Measurements from ENCODE around the gene PMAIP1. TPM values are rescaled to one million over a fixed set of nuclear protein-coding genes. Genes with fewer than 3 reads are reported as not detected.
"Not testable (repeated sequence)": the region's sequence is repeated elsewhere in the genome, so short reads cannot be mapped to it uniquely, and the experiment has no call there.

The PMAIP1 gene
- 24.1 and 24.3 TPM in 2 replicates for total RNA-seq

DNA sequence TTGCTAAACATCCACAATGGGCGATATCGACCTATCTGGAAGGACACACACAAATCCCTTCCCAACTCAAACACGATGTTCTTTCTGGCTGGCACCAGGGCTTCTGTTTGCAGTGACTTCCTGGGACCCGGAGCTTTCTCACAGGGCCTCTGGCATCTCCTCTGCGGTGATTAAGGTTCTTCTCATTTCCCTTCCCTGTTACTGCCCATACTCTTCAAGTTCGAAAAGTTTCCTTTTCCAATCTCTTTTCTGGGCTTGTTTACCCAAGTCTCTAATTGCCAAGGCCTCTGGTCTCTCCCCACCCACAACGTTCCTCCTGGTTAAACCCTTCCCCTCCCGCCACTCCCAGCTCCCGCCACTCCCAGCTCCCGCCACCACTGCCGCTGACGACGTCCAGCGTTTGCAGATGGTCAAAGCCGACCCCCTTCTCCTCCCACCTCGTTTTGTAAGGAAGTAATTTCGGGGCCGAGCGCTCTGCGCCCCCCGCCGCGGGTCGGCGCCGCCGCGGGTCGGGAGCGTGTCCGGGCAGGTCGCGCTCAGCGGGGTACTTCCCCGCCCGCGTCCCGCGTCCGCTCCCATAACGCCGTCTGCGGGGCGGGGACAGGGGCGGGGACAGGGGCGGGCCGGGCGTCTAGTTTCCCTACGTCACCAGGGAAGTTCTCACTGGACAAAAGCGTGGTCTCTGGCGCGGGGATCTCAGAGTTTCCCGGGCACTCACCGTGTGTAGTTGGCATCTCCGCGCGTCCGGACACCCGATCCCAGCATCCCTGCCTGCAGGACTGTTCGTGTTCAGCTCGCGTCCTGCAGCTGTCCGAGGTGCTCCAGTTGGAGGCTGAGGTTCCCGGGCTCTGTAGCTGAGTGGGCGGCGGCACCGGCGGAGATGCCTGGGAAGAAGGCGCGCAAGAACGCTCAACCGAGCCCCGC is at the start of gene PMAIP1:
PMAIP1 (plus strand) TSS at position 699 of the 924 bp plus-strand sequence; CDS start at position 881, 182 bp downstream.
- intact Hi-C loops (cut with micrococcal nuclease): loop anchor here (1.0 to 10.0 kb wide), 8 partner anchors 14 to 1355 kb away; partner anchors contain the start of genes MALT1 and SEC11C

DNA sequence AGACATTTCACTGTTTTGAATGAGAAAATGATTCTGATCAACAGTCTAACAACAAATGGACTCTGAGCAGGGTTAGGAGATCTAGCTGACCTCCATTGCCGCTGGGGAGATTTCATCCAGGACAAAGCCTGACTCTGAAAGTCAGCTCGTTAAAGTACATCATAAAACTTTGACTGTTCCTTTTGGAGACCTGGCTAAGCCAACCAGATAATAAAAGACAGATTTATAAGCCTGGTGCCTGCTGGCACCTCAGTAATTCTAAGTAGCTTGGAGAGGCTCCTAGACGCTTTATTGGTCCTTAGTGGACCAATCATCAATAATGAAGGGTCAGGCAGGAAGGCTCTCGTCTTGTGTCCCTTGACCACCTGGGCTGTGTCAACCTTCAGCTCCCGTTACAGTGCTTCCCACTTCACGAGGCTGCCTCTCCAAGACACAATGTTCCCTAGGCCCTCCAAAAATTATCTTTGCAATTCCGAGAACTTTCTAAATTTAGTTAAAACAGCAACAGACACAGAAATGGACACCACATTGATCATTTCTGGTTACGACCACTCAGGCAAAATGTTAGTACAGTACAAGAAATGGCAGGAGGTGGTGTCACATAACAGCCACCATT is 47.9 kb upstream of the PMAIP1 start:
- intact Hi-C loops (cut with micrococcal nuclease): no loop called here

DNA sequence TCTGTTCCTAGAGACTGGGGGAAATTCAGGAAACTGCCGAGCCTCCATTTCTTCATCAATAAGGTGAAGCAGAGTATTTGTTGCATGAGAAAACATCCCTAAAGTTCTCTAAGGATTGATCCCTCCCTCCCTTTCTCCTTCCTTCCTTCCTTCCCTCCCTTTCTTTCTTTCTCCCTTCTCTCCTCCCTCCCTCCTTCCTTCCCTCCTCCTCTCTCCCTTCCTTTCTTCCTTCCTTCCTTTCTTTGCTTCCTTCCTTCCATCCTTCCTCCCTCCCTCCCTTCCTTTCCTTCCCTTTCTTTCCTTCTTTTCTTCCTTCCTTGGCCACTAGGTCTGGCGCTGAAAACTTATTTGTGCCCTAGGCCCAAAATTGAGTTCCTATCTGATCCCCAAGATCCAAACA is 47.2 kb upstream of the PMAIP1 start:
- intact Hi-C loops (cut with micrococcal nuclease): no loop called here

DNA sequence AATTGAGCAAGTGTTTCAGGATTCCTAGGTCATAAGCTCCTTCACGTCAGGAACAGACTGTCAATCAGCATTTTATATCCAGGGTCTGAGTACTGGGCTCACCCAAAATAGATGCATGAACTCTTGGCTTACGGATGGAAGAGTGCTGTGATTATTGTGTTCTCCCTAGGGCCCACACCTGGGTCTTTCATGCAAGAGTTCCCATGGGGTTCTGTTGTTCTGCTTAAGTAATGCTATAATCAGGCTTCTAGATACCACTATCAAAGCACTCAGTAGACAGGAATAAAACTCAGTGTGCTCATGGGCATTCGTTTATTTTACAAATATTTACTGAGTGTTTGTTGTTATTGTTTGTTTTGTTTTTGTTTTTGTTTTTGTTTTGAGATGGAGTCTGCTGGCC is 46.4 kb upstream of the PMAIP1 start:
- intact Hi-C loops (cut with micrococcal nuclease): no loop called here

DNA sequence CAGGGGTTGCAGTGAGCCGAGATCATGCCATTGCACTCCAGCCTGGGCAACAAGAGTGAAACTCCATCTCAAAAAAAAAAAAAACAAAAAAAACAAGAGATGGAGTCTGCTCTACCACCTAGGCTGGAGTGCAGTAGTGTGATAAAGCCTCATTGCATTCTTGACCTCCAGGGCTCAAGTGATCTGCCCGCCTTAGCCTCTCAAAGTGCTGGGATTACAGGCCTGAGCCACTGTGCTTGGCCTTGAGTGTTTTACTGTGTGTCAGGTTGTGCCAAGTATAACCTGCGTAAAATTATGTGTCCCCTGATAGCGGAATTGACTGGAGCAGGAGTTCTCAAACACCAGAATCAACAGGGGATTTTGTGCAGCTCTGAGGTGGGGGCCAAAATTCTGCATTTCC is 45.8 kb upstream of the PMAIP1 start:
- intact Hi-C loops (cut with micrococcal nuclease): not testable (repeated sequence)

DNA sequence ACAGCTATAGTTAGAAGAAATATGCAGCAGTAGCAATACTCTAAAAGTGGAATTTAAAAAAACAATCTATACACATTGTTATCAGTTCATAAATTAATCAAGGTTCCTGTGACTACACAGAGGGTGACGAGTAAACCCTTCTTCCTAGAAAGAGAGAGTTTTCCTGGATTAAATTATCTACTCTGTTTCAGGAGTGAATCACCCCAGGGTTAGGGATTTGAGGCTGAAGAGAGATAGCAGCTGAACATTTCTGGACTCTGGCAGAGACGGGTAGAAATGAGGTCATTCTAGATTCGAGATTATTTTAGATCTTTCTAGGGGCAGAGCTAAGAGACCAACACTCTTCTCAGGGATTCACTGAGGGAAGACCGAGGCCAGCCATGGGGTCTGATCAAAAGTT is 38.8 kb upstream of the PMAIP1 start:
- intact Hi-C loops (cut with micrococcal nuclease): no loop called here

DNA sequence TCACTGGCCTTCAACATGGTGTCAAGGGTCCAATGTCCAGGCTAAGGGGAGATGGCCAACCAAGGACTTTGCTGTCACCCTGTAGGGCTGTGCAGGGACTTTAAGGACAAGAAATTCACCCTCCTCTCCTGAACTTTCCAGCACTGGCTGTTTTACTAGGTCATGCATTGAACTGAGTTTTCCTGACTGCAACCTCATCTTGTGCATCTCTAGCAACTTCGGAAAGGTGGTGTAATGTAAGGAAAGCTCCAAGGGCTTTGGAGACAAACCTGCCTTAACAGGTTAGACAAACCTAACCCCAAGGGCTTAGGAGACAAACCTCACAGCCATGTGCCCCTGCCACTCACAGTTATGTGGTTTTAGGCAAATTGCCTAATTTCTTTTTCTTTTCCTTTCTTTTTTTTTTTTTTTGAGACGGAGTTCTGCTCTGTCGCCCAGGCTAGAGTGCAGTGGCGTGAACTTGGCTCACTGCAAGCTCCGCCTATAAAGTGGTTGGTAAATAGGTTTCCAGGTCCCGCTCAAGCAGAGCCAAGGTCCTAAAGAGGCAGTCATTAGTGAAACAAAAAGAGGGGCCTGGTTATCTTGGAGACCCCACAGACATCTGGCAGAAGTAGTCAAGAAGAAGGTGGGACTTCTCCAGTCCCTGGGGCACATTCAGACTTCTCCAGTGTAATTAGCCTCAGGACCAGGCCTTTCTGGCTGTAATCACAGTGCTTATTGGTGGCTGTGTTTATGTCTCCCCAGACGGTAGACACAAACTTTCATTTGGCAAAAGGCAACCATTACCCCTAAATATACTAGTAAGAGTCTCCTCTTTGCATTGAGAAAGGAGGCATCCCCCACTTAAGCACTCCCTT is 37.6 kb upstream of the PMAIP1 start:
- intact Hi-C loops (cut with micrococcal nuclease): no loop called here

DNA sequence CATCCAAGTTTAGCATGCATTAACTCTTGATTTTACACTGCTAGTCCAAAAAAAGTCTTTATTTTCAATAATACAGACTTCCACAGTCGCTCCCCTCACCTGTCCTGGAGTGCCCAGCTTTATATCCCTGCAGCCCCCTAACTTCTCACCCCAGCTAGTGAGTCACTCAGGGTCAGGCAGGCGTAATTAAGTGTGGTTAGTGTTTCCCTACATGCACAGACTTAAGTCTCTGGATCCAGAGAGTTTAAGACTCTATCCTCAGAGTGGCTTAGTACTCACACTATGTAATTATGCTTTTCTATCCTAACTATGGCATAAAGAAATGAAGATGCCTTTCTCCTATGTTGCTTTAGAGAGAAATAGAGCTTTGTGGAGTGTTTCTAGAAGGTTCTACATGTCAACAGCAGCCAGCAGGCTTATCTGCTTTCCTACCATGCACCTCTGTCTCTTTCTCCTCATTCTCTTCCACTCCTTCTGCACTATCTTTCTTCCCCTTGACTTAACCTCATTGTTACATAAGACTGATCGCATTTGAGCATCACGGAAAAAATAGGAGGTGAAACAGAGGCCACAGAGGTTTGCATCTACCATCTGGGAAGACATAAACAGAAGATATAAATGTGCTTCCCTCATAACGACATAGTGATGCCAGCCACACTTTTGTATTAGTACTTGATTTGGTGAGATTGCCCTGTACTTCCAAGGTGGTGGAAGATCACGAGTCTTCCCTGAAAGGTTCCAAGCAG is 34.4 kb upstream of the PMAIP1 start:
- intact Hi-C loops (cut with micrococcal nuclease): no loop called here

DNA sequence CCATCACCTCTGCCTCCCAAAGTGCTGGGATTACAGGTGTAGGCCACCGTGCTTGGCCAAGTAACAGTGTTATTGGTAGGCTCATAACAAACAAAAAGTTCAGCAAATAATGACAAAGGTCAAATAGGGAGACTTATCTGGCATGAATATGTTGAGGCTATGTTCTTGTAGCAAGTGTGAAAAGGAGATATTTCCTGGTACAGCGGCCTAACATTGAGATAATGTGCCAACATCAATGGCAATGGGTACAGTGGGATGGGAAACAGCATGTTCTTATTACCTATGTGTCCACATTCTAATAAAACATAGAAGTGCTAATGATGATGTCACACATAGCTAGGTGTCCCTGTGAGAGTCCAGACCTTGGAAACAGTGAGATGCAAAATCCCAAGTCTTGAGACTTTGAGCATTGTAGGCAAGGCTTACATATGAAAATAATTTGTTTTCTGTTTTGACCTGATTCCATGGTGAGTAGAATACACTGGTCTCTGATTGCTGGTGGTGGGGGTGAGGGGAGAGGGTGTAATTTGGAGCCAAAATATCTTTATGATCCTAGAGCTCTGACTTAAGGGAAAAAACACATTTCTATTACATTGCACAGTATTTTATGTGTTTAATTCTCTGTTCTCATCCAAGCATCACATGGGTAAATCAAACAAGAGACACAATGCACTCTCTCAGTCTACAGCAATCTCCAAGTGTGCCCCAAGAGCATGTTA is 33.1 kb upstream of the PMAIP1 start:
- intact Hi-C loops (cut with micrococcal nuclease): no loop called here

DNA sequence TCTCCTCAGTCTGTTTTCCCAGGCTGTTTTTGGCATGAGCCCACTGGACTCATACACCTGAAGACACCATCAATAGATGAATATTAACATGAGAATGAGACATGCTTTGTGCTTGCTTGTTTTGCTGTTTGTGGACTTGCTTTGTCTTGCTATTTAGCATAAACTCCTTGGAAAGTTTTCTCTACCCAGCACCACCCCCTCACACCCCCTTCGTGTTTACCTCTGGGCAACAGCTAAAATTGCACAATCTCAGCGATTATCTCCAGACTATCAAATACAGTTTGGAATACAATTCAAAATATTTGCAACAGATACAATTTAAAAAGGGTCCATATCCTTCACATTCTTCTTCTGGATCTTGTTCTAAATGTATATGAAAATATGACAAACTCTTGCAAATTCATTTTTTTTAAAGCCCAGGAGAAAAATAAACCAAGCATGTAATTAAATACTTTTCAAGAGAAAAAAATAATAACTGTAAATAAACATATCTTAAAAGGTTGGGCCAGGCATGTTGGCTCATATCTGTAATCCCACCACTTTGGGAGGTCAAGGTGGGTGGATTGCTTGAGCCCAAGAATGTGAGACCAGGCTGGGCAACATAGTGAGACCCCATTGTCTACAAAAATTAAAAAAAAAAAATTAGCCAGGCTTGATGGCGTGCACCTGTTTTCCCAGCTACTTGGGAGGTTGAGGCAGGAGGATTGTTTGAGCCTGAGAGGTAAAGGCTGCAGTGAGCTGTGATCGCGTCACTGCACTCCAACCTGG is 32.3 kb upstream of the PMAIP1 start:
- intact Hi-C loops (cut with micrococcal nuclease): no loop called here

DNA sequence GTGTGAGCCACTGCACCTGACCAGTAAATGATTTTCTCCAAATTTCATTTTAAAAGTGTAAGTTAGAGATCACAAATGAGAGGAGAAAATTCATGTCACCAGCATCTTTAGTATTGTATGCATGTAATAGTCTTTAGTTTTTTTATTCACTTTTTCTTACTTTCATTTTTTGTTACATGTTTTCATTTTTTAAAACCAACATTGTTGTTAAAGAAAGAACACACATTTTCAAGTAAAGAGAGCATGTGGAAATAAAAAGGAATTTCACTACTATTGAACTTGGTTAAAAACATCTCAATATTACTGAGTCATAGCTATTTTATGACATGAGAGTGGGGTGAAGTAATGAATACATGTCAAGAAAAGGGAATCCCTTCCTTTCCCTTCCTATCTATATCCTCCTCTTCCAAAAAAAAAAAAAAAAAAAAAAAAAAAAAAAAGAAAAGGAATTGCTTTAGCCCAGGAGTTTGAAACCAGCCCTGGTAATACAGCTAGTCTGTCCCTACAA is 29.1 kb upstream of the PMAIP1 start:
- intact Hi-C loops (cut with micrococcal nuclease): no loop called here

DNA sequence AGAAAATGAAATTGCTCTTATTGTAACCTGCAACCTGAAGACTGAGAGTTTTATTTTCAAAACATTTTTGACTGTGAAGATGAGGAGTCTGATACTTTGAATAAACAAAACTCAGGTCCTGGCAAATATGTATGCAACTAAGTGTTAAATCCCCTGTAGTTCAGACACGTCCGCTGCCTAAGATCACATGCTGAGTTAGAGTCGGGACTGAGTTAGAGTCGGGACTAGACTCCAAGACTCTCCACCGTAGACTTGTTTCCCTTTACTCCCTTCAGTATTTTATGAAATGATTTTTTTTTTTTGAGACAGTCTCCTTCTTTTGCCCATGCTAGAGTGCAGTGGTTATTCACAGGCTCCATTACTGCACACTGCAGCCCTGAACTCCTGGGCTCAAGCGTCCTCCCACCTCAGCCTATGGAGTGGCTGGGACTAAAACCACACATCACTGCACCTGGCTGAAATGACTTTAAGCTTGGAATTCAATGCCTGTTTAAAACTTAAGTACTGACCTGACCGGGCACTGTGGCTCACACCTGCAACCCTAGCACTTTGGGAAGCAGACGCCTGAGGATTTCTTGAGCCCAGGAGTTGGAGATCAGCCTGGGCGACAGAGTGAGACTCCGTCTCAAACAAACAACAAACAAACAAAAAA is 28.0 kb upstream of the PMAIP1 start:
- intact Hi-C loops (cut with micrococcal nuclease): no loop called here

DNA sequence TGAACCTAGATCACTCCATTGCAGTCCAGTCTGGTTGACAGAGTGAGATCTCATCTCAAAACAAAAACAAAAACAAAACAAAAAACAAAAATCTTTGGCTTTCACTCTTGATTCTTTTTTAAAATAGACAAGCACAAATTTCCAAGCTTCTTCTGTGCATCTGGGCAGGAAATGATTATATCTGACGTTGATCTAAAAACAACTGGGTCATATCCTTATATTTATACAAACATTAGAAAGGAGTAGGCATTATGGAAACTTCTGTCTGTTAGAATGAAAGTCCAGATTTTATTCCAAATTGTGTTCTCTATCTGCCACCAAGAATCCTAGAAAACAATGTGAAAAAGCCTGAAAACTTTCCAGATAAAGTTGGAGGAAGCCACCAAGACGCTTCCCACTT is 26.2 kb upstream of the PMAIP1 start:
- intact Hi-C loops (cut with micrococcal nuclease): no loop called here

DNA sequence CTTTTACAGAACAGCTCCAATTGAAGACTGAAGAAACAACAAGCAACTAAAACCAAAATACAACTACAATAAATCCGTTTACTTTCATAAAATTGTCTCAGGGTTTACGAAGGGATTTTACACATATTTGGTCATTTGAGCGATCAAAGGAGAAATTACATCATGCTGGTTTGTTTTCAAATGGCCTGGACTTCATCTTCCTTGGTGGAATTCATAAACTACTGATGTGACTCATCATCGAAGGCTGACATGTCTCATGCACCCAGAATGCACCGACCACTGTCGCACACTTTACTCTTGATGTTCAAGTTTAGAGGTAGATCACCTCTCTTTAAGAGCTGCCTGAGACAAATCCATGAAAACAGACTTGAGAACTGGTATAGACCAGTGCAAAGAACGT is 25.6 kb upstream of the PMAIP1 start:
- intact Hi-C loops (cut with micrococcal nuclease): no loop called here

DNA sequence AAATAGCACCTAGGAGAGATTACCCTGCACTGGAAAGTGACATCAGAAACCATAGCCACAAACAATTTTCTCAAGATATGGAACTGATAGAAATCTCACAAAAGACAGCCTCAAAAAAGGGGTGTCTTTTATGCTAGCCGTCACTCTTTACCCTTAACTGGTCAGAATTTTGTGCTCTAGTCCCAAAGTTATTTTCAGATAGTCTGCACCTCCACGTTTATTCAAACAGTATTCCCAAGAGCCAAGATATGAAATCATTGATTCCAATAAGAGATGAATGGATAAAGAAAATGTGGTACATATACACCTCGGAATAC is 23.5 kb upstream of the PMAIP1 start:
- intact Hi-C loops (cut with micrococcal nuclease): loop anchor here (1.0 kb wide), 1 partner anchor 9 kb away; no protein-coding TSS in a partner anchor

DNA sequence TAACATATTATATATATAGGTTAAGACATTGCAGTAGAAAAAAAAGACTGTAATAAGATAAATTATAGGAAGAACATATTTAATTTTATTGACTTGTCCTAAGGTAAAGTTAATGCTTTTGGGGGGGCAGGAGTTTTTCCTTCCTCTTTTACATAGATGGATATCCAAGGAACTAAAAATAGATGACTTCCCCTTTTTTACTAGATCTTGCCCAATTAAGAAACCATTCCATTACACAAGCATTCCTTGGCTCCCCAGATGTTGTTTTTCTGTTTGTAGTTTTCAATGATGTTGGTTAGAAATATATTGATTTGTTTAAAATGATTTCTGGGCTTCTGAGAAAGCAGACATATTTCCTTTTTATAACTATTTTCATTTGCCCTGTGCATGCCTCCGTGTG is 22.4 kb upstream of the PMAIP1 start:
- intact Hi-C loops (cut with micrococcal nuclease): no loop called here

DNA sequence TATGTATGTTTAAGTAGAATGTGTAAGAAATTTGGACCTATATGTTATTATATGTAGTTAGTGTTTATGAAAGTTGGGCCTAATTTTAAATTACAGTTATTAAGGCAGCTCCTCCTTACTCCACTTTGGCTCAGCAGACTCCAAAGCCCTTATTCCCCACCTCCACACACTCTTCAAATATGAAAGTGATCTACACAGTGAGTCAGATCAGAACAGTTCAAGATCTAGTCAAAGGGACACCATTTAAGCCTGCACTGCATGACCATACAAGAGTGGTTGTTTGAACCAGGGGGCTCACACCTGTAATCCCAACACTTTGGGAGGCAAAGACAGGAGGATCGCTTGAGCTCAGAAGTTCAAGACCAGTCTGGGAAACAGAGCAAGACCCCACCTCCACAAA is 21.2 kb upstream of the PMAIP1 start:
- intact Hi-C loops (cut with micrococcal nuclease): no loop called here

DNA sequence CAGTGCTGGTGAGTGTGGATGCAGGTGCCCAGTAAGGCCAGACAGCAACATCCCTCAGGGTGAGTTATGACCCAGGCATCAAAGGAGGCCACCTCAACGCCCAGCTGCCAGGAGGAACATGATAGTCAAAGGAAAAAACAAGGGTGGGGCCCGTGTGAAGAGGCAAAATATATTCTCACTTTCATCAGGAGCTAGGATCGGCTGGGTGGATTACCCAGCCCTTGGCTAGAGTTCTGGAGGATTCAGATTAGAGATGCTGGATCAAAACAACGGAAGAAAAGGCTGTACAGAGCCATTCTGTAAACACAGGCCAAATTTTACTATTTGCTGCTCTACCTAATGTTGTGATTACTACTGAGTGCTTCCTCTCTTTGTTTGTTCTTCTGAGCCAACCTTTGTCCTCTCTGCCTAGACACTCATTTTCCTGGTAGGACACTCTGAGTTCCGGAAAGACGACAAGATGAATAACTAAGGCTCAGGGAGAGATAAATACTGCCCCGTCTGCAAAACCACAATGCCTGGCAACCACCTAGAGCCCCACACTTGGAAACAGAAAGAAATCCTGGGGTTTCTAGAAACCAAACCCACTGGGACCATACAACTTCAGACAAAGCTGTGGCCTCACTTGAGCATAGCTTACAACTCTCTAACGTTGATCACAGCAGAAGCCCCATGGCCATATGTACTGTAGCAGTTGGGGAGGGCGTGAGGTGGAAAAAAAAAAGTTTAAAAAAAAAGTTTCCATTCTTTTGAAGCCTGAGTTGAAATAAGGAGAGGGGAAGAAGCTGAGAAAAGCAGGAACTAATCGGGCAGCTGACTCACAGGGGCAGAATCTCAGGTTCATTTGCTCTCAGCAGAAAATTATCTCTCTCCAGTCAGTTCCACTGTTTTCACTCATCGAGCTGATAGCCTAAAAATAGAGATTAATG is 17.8 kb upstream of the PMAIP1 start:
- intact Hi-C loops (cut with micrococcal nuclease): loop anchor here (1.0 kb wide), 1 partner anchor 45 kb away; no protein-coding TSS in a partner anchor
